Choroid plexus epithelial cell (primary cell): ENCODE results near the gene DUSP5.

Experiments used
- DNase-seq: peaks from one replicate; pipeline ENCODE4 v3.0.0-alpha.2; 2010; ENCODE audit warnings: low read depth
- H3K4me3 ChIP-seq: 2 replicates; pipeline ENCODE4 v1.5.1; 2011; ENCODE audit warnings: low read depth, mild to moderate bottlenecking, control low read depth, low read length, moderate library complexity
- TF ChIP-seq, protein P1 (sequence below): conservative IDR thresholded peaks from 2 replicates; pipeline ENCODE4 v1.5.1; 2011; ENCODE audit warnings: low read depth, mild to moderate bottlenecking, control low read depth, inconsistent platforms, low read length, moderate library complexity

DUSP5 gene

DNA sequence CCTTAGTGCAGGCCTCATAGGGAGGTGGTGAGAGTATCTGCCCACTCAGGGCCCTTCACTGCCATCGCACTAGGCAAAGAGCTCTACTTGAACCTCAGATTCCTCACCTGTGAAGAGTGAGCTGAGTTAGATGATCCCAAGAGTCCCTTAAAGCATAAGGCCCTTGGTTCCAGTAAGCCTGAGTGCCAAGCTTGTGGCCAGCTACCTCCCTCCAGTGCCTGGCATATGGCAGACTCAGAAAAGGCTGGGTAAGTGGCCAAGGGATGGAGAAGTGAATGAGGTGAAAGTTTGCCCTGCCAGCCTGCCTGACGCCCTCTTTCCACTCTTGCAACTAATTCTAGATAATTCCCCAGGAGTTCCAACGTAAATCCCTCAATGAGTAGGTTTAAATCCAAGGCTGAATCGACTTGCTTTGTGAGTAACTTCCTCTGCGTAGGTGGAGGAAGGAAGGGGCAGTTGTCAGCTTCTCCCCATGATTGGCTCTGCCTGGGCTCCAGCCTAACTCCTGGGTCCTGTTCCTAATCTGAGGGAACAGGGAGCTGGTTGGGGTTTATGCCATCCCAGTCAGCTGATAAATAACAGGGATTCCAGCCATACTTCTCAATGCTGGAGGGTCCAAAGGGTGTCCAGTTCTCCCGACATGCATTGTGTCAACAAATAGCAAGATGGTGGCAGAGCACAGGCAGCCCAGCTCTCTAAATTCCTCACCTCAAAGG lies 14.2 kb downstream of the DUSP5 start:
- DNase-seq, result peak; percentile 36
- H3K4me3 ChIP-seq, result no peak overlapping the region
- TF ChIP-seq, protein P1, sequence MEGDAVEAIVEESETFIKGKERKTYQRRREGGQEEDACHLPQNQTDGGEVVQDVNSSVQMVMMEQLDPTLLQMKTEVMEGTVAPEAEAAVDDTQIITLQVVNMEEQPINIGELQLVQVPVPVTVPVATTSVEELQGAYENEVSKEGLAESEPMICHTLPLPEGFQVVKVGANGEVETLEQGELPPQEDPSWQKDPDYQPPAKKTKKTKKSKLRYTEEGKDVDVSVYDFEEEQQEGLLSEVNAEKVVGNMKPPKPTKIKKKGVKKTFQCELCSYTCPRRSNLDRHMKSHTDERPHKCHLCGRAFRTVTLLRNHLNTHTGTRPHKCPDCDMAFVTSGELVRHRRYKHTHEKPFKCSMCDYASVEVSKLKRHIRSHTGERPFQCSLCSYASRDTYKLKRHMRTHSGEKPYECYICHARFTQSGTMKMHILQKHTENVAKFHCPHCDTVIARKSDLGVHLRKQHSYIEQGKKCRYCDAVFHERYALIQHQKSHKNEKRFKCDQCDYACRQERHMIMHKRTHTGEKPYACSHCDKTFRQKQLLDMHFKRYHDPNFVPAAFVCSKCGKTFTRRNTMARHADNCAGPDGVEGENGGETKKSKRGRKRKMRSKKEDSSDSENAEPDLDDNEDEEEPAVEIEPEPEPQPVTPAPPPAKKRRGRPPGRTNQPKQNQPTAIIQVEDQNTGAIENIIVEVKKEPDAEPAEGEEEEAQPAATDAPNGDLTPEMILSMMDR, result no peak

DNA sequence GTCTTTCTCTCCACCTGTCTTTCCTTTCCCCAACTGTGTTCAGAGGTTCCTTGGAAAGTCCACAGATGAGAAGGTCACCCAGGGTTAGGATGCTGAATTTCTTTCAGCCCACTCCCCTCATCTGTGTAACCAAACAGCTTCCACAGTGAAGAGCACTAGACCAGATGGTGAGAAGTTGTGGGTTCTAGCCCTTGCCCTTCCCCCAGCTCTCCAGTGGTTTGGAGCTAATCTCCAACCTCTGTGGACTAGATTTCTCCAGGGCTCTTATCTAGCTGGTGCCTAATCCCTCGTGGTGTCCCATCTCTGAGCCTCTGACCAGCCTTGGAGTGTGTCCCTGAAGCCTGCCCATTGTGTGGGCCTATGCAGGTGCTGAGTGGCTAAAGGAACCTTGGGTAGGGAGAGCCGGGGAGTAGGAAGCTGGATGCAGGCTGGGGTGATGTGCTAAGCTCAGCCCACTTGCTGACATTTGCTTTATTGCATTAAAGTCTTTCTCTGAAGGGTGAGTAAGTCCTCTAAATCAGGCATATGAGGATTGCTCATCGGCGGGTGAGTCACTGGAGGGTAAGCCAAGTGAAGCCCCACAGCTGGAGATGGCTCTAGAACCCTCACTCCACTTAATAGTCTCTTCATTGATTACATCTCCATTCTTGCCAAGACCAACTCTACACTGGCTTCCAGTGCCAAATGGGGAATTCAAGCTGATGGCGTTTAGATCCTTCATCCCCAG lies 14.9 kb downstream of the DUSP5 start:
- TF ChIP-seq, protein P1, result no peak
- peak; percentile 94 for DNase-seq
- H3K4me3 ChIP-seq, result no peak overlapping the region

DNA sequence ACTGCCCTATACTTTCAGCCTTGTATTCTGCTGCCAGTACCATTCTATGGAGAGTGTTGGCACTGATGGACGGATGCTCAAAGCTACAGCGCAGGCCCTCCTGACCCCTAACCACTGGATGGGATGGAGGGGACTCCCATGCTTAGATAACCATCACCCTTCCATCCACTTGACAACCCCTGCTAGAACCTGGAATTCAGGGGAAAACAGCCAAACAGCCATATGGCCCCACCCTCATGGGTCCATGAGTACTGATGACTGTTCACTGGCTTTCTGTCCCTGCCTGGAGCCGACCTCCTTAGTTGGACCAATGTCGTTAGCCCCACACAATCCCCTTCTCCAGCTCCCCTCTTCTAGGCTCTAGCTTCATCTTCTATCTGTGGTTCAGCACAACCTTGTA lies 16.2 kb downstream of the DUSP5 start:
- DNase-seq, result peak; percentile 20
- TF ChIP-seq, protein P1, result no peak
- no peak overlapping the region for H3K4me3 ChIP-seq

DNA sequence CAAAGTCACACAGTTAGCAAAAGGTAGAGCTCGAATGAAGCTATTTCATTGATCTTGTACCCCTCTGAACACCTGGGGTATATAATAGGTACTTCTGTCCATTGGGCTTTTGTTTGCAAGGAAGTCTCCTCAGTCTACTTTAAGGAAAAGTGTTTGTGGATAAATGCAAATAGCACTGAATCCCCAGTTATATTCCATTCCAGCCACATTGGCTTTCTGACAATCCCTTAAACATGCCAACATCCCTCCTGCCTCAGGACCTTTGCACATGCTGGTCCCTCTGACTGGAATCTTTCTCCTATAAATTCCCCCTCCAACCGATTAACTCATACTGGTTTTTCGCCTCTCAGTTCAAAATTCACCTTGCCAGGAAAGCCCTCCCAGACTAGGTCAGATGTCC lies 17.1 kb downstream of the DUSP5 start:
- no peak overlapping the region for H3K4me3 ChIP-seq
- TF ChIP-seq, protein P1, result no peak
- DNase-seq, result peak; percentile 12

DNA sequence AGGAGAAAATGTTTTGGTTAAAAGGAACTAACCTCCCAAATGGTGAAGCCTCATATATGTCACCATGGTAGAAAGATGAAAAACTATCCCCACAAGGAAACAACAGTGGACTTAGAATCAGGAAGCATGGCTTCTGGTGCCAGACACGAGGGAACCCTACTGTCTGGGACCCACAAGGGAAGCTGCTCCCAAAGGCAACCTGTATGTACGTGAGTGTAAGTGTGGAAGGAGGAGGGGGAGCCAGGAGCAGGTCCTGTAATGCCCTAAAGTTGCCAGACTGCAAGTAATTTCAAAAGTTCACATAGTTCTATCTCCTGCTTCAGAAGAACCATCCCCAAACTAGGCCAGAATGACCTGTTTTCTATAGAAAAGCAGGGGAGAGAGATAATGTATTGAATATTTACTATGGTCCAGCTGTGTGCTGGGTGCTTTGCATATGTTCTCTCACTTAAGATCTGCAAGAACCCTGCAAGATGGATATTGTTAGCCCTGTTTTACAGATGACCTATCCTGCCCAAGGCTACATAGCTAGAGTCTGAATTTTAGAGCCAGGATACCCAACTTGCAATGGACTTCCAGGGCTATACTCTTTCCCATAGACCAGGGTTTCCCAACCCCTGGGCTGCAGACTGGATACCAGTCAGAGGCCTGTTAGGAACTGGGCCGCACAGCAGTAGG lies 19.2 kb downstream of the DUSP5 start:
- TF ChIP-seq, protein P1, result no peak
- H3K4me3 ChIP-seq, result no peak overlapping the region
- peak; percentile 5 for DNase-seq

DNA sequence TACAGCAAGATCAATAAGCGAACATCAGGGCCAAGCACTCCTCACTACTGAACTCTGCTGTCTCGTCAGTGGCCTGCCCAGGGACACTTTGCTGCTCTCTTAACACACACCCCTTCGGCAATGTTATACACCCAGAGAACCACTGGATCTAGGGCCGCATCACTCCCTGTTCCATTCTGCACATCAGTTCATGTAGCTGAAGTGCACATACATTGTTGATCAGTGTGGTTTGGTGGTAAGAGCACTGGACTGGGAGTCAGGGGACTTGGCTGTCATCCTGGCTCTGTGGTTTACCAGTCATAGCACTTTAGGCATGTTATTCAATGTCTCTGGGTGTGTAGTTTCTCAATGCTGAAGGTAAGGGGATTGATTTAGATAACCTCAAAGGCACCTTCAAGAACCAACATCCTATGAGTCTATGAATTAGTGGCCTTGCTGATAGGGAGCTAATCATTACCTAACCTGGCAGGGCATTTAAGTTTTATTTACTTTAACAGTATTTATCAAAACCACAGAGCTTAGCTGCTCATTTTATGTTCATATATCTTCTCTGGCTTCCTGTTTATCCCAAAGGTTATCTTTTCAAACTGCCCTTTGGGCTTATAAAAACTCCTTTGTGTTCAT lies 24.8 kb downstream of the DUSP5 start:
- TF ChIP-seq, protein P1, result no peak
- DNase-seq, result peak; percentile 50
- no peak overlapping the region for H3K4me3 ChIP-seq
